Natural killer cell (primary cell): ENCODE measurements around the gene ASAP2. TPM values are rescaled to one million over a fixed set of nuclear protein-coding genes. Genes with fewer than 3 reads are reported as not detected.

Source experiments
- ATAC-seq, 3 donors: fragments of 150-1000 bp in 2 of 3; fragments of 200-7000 bp in 1 of 3; cut with Tn5 transposase; 1 replicate in 1 of 3; 2 replicates in 2 of 3; pipeline ENCODE4 v1.10.0; 2021; ENCODE audit warnings: mild to moderate bottlenecking in 2 of 3, moderate library complexity in 2 of 3
- DNase-seq, 2 donors: peaks; one replicate each; pipeline versions ENCODE4 v3.0.0 to v3.0.0-alpha.2; 2013 to 2021; ENCODE audit warnings: mixed read lengths in 1 of 2
- H3K27ac ChIP-seq: one replicate; pipeline ENCODE4 v1.5.1; 2013; ENCODE audit warnings: mild to moderate bottlenecking, low read length
- H3K27me3 ChIP-seq: one replicate; pipeline ENCODE4 v1.6.1; 2013; ENCODE audit warnings: low read length; ENCODE audit not compliant: control insufficient read depth, insufficient read depth
- H3K36me3 ChIP-seq: one replicate; pipeline ENCODE4 v1.6.1; 2013; ENCODE audit warnings: low read length; ENCODE audit not compliant: control insufficient read depth, insufficient read depth
- H3K4me1 ChIP-seq: one replicate; pipeline ENCODE4 v1.6.1; 2013; ENCODE audit warnings: low read length; ENCODE audit not compliant: control insufficient read depth, insufficient read depth
- H3K4me3 ChIP-seq: one replicate; pipeline ENCODE4 v1.5.1; 2013; ENCODE audit warnings: low read length
- H3K9me3 ChIP-seq: one replicate; pipeline ENCODE4 v1.6.1; 2013; ENCODE audit warnings: low read length; ENCODE audit not compliant: control insufficient read depth, insufficient read depth
- H3K27ac Mint-ChIP-seq, 2 donors: one replicate each; pipeline ENCODE4 v1.8.0; 2022; ENCODE audit warnings: mild to moderate bottlenecking in 2 of 2, mixed read lengths in 2 of 2, moderate library complexity in 1 of 2
- H3K27me3 Mint-ChIP-seq, 2 donors: one replicate each; pipeline ENCODE4 v1.8.0; 2022; ENCODE audit warnings: low read depth in 2 of 2, mixed read lengths in 2 of 2
- H3K36me3 Mint-ChIP-seq: one replicate; pipeline ENCODE4 v1.8.0; 2022; ENCODE audit warnings: mixed read lengths
- H3K4me1 Mint-ChIP-seq, 2 donors: one replicate each; pipeline ENCODE4 v1.8.0; 2022; ENCODE audit warnings: mixed read lengths in 2 of 2
- H3K4me3 Mint-ChIP-seq: one replicate; pipeline ENCODE4 v1.8.0; 2022; ENCODE audit warnings: mild to moderate bottlenecking, moderate library complexity, mixed read lengths
- H3K9me3 Mint-ChIP-seq, 2 donors: one replicate each; pipeline ENCODE4 v1.8.0; 2022; ENCODE audit warnings: mixed read lengths in 2 of 2
- CTCF ChIP-seq: fragments of 200-600 bp; IDR thresholded peaks from one replicate; pipeline ENCODE4 v1.8.0; 2022; ENCODE audit warnings: antibody characterized with exemption
- WGBS: methylation state at CpG from one replicate; pipeline ENCODE4 v1.1.7; 2013; ENCODE audit warnings: missing lambda C conversion rate; ENCODE audit not compliant: insufficient coverage; 5-methylcytosine and 5-hydroxymethylcytosine counted together
- intact Hi-C: fragments of 100-400 bp; cut with micrococcal nuclease; formaldehyde crosslinking; loops from one replicate; pipeline ENCODE4 v1.14.2; 2022
- total RNA-seq, 4 donors: library from RNA; stranded (reverse); fragments of 120-200 nt in 1 of 4; gene quantifications; one replicate each; pipeline versions ENCODE4 v1.2.3 to v1.2.4, GENCODE V29; 2013 to 2022

Gene ASAP2
- total RNA-seq, 3 donors from 2014 or later (not counting 1 experiment from before 2014, with no cell fraction given): 0.20 to 1.8 (median 0.60) TPM

DNA sequence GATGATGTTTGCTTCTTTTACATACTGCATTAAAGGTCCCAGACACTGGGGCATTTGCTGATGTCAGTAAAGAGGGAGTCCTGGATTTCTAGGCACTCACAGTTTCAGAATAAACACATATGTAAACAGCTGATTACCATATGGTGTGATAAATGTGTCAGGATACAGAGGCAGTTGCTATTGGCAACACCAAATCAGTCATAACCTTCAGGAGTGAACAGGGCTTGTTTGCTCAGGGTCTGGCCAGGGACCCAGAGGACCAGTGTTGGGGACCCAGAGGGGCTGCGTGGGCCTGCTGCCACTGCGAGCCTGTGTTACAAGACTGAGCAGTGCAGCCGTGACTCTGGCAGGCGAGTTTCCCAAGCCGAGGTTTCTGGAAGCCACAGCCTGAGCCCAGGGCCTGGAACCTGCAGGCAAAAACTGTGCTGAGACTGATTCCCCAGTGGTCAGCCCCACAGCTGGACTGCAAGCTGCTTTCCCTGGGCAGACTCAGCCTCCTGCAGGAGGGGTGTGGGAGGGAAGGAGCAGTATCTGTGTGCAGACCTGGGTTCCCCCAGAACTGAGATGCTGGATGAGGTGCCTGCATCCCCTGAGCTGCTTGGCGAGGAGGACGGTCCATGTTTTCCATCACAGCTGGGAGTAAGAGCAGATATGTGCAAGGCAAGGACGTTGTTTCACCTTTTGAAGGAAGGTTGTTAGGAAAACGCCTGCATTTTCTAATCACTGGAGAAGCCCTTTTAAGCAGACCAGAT, 23.6 kb downstream of the ASAP2 start:
- no peak overlapping the region for H3K27ac Mint-ChIP-seq
- intact Hi-C loops: no loop called here
- TF ChIP-seq CTCF: no peak
- peaks cover 2% of the 10 kb centered on the region for H3K27me3 ChIP-seq
- no peaks in the 10 kb centered on the region for H3K4me1 Mint-ChIP-seq
- no peak overlapping the region for H3K4me3 ChIP-seq
- no peaks in the 10 kb centered on the region for H3K9me3 ChIP-seq
- 82% methylated on average over 9 of the region's 9 CpGs for WGBS
- DNase-seq (no peak), ATAC-seq (no peak)
- no peak overlapping the region for H3K27ac ChIP-seq
- no peaks in the 10 kb centered on the region for H3K9me3 Mint-ChIP-seq
- H3K36me3 ChIP-seq: no peaks in the 10 kb centered on the region
- peaks cover 32% of the 10 kb centered on the region in 2 donors for H3K27me3 Mint-ChIP-seq
- peaks cover 18% of the 10 kb centered on the region for H3K4me1 ChIP-seq
- no peaks in the 10 kb centered on the region for H3K36me3 Mint-ChIP-seq
- H3K4me3 Mint-ChIP-seq: no peak overlapping the region

DNA sequence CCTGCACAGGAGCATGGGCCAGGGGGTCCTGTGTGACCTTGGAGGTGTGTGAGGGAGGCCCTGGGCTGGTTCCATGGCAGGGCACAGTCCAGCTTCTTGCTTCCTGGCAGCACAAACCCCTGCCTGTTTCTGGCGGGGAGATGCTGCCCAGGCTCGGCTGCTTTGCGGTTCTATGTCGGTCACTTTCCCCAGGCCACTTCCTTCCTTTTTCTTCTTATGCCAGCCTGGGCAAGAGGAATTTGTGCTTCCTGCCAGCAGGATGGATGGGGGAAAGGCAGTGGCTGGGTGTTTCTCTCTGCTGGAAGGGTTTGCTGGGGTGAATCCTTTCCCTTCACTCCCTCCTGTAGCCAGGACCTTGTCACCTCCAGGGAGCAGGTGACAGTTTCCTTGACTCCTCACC, 24.3 kb downstream of the ASAP2 start:
- Histone ChIP-seq H3K36me3 (no peaks in the 10 kb centered on the region), H3K9me3 (no peaks in the 10 kb centered on the region), H3K27me3 (peaks cover 2% of the 10 kb centered on the region), H3K4me1 (peaks cover 18% of the 10 kb centered on the region), H3K4me3 (no peak overlapping the region), H3K27ac (no peak overlapping the region)
- TF ChIP-seq CTCF: no peak
- H3K27me3 Mint-ChIP-seq: peaks cover 31 to 32% of the 10 kb centered on the region in 2 donors
- no peak overlapping the region for H3K4me3 Mint-ChIP-seq
- ATAC-seq (no peak), DNase-seq (no peak)
- no peak overlapping the region for H3K27ac Mint-ChIP-seq
- no peaks in the 10 kb centered on the region for H3K36me3 Mint-ChIP-seq
- H3K4me1 Mint-ChIP-seq: no peaks in the 10 kb centered on the region
- intact Hi-C loops: no loop called here
- 2% methylated on average over 4 of the region's 4 CpGs for WGBS
- no peaks in the 10 kb centered on the region for H3K9me3 Mint-ChIP-seq

DNA sequence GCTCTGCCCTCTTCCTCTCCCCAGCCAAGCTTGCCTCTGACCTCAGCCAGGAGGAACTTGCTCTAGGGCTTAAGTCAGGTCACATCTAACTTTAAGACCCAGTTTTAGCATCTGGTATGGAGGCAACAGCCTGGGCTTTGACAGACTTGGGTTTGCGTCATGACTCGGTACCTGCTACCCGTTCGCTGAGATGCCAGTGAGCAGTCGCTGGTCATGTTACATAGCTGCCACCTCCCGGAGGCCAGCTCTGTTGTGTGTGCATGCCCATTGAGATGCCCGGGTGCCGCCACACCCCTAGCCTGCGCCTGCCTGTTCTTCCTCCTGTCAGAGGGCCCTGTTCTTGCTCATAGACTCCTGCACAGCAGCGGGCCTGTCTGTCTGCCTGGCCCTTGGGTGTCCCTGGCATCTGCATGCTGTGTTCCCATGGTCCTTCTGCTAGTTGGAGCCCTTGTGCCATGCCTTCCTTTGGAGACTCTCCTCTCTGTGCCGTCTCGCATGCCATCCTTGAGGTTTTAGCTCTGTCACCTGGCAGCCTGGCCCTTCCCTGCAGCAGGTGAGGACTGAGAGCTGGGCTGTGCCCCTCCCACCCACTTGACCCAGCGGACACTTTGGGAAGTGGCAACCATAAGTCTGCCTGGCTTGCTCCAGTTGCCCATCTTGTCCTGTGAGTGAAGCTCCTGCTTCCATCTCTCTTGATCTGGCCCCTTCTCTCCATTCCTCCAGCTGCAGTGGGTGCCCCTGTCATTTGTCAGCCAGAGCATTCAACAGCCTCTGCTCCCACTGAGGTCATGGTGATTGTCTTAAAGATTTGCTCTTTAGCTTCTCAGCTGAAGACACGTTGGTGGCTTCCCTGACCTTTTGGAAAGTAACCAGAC, 24.9 kb downstream of the ASAP2 start:
- intact Hi-C loops: no loop called here
- no peak for TF ChIP-seq CTCF
- Histone ChIP-seq H3K4me1 (peaks cover 18% of the 10 kb centered on the region), H3K36me3 (no peaks in the 10 kb centered on the region), H3K9me3 (no peaks in the 10 kb centered on the region), H3K27ac (no peak overlapping the region), H3K4me3 (no peak overlapping the region), H3K27me3 (peaks cover 2% of the 10 kb centered on the region)
- Mint-ChIP-seq H3K36me3 (no peaks in the 10 kb centered on the region), H3K9me3 (no peaks in the 10 kb centered on the region), H3K4me1 (no peaks in the 10 kb centered on the region), H3K4me3 (no peak overlapping the region), H3K27ac (no peak overlapping the region), H3K27me3 (peaks cover 31 to 32% of the 10 kb centered on the region in 2 donors)
- 88% methylated on average over 14 of the region's 14 CpGs for WGBS
- ATAC-seq (no peak), DNase-seq (no peak)
